NT2/D1 (cell line): ENCODE results near the gene SDK1.

ENCODE experiments used
- SUZ12 ChIP-seq: IDR thresholded peaks from 2 replicates; pipeline ENCODE4 v1.6.1; 2011; ENCODE audit not compliant: insufficient read length, insufficient read depth; ENCODE audit errors: extremely low read depth
- YY1 ChIP-seq: IDR thresholded peaks from 2 replicates; pipeline ENCODE4 v1.6.1; 2011; ENCODE audit not compliant: insufficient read length, insufficient read depth
- ZNF274 ChIP-seq: IDR thresholded peaks from 2 replicates; pipeline ENCODE4 v1.6.1; 2011; ENCODE audit warnings: mild to moderate bottlenecking, low read depth, low read length

DNA sequence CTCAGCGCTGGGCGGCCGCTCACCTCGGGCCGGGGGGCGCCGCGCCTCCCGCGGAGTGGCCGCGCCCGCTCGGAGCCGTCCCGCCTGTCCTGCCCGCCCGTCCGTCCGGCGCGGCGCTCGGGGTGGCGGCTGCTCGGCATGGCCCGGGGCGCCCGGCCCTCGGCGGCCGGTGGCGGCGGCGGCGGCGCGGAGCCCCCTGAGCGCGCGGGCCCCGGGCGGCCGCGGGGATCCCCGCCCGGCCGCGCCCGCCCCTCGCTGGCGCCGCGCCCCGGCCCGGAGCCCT lies 338 bp downstream of the SDK1 start:
- TF ChIP-seq ZNF274 (no peak), YY1 (no peak), SUZ12 (no peak)
